Endothelial cell (in vitro differentiated cells): ENCODE data around the gene TRAF4. TPM values are rescaled to one million over a fixed set of nuclear protein-coding genes. Genes with fewer than 3 reads are reported as not detected.
A peak's percentile ranks its signal among the peaks of the same experiment; 100 is the strongest.

ENCODE experiments used
- DNase-seq: peaks from one replicate; pipeline ENCODE4 v3.0.0; 2021; ENCODE audit warnings: low spot score
- H3K27ac Mint-ChIP-seq: one replicate; pipeline ENCODE4 v1.8.0; 2021; ENCODE audit warnings: mixed read lengths, inconsistent platforms; ENCODE audit not compliant: unreplicated experiment
- H3K27me3 Mint-ChIP-seq: one replicate; pipeline ENCODE4 v1.8.0; 2021; ENCODE audit warnings: mild to moderate bottlenecking, moderate library complexity, mixed read lengths, inconsistent platforms; ENCODE audit not compliant: unreplicated experiment
- H3K36me3 Mint-ChIP-seq: one replicate; pipeline ENCODE4 v1.8.0; 2021; ENCODE audit warnings: mild to moderate bottlenecking, low read depth, mixed read lengths, inconsistent platforms; ENCODE audit not compliant: unreplicated experiment
- H3K4me1 Mint-ChIP-seq: one replicate; pipeline ENCODE4 v1.8.0; 2021; ENCODE audit warnings: mild to moderate bottlenecking, mixed read lengths, inconsistent platforms; ENCODE audit not compliant: unreplicated experiment
- H3K4me3 Mint-ChIP-seq: one replicate; pipeline ENCODE4 v1.8.0; 2021; ENCODE audit warnings: mild to moderate bottlenecking, mixed read lengths, inconsistent platforms; ENCODE audit not compliant: unreplicated experiment
- H3K9me3 Mint-ChIP-seq: one replicate; pipeline ENCODE4 v1.8.0; 2021; ENCODE audit warnings: mixed read lengths, inconsistent platforms; ENCODE audit not compliant: unreplicated experiment
- total RNA-seq: library from RNA; stranded (reverse); fragmentation: NEBNext Ultra II Directional; extraction: Animal tissue kit (Norgen Biotek cat#: 25700); gene quantifications from one replicate; pipeline ENCODE4 v1.2.1, GENCODE V29; 2021; ENCODE audit not compliant: unreplicated experiment
- TF ChIP-seq, protein P1 (sequence below): fragments of 200-600 bp; sonication (generic); IDR thresholded peaks from one replicate; pipeline ENCODE4 v1.5.0; 2021; ENCODE audit warnings: antibody characterized with exemption; ENCODE audit not compliant: unreplicated experiment

TRAF4 gene
- total RNA-seq, 1 donor from 2014 or later = 166 TPM

DNA sequence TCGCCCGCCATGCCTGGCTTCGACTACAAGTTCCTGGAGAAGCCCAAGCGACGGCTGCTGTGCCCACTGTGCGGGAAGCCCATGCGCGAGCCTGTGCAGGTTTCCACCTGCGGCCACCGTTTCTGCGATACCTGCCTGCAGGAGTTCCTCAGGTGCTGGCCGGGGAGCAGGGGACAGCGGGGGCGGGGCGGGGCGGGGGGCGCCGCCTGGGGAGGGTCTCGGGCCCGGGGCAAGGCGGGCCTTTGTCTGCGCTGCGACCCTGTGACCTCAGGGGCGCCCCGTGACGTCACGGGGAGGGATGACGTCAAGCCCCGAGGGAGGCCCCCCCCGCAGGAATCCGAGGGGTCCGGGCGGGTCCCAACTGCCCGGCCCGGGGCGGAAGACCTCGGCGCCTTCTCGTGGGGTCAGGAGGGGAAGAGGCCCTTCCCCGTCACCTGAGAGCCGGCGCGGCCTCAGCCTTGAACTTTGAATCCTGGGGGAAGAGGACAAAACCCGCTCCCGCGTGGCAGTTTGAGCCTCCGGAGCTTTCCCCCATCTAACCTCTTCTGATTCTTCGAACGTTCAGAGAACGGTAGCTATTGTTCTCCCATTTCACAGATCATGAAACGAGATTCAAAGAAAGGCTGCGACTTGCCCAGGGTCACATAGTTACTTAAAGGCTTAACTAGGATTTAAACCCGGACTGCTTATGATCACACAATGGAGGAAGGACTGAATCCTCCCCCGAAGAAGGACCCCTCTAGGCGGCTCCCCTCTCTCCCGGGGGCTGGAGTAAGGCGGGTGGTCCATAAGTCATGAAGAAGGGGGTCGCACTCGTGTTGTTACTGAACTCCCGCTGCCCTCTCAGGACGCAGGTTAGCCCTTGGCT, 527 bp downstream of the TRAF4 start:
- Mint-ChIP-seq H3K27ac (peak overlapping the region; percentile 94), H3K36me3 (peaks cover 8% of the 10 kb centered on the region), H3K9me3 (no peaks in the 10 kb centered on the region), H3K27me3 (peaks cover 14% of the 10 kb centered on the region), H3K4me1 (peaks cover 25% of the 10 kb centered on the region), H3K4me3 (peak overlapping the region; percentile 94)
- TF ChIP-seq, protein P1, sequence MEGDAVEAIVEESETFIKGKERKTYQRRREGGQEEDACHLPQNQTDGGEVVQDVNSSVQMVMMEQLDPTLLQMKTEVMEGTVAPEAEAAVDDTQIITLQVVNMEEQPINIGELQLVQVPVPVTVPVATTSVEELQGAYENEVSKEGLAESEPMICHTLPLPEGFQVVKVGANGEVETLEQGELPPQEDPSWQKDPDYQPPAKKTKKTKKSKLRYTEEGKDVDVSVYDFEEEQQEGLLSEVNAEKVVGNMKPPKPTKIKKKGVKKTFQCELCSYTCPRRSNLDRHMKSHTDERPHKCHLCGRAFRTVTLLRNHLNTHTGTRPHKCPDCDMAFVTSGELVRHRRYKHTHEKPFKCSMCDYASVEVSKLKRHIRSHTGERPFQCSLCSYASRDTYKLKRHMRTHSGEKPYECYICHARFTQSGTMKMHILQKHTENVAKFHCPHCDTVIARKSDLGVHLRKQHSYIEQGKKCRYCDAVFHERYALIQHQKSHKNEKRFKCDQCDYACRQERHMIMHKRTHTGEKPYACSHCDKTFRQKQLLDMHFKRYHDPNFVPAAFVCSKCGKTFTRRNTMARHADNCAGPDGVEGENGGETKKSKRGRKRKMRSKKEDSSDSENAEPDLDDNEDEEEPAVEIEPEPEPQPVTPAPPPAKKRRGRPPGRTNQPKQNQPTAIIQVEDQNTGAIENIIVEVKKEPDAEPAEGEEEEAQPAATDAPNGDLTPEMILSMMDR = no peak
- peak; percentile 86 for DNase-seq

DNA sequence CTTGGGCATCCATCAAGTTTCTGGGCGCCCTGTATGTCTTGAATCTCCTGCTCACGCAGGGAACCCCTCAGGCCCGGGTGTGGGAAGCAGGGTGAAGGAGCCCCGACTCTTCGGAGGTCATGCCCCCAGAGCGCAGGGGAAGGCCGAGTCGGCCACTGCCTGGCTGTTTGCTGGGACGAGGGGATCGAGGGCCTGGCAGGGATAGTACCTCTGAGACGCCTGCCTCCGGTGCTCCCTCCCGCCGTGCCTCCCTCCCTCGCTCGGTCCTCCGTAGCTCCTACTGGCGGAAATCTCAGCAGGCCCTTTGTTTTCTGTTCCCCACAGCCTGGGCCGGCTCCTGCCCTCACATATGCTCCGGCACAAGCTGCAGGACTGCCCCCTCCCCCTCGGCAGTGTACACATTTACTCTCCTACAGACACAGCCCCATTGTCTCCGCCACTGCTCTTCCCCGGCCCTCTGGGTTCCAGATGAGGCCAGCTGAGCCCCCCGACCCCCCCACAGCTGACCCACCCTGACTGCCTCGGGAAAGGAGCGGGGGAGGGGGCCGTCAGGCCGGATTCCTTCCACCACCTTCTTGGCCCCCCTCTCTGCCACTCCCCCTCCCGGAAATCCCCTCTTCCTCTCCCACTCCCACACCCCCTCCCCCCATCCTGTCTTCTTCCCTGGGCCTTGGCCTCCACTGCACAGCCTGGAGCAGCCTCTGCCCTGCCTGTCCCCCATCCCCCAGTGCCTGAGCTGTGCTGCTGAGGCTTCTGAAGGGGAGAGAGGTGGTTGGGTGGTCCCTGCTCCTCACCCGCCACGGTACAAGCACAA, 1.4 kb downstream of the TRAF4 start:
- TF ChIP-seq, protein P1 = no peak
- no peaks in the 10 kb centered on the region for H3K9me3 Mint-ChIP-seq

DNA sequence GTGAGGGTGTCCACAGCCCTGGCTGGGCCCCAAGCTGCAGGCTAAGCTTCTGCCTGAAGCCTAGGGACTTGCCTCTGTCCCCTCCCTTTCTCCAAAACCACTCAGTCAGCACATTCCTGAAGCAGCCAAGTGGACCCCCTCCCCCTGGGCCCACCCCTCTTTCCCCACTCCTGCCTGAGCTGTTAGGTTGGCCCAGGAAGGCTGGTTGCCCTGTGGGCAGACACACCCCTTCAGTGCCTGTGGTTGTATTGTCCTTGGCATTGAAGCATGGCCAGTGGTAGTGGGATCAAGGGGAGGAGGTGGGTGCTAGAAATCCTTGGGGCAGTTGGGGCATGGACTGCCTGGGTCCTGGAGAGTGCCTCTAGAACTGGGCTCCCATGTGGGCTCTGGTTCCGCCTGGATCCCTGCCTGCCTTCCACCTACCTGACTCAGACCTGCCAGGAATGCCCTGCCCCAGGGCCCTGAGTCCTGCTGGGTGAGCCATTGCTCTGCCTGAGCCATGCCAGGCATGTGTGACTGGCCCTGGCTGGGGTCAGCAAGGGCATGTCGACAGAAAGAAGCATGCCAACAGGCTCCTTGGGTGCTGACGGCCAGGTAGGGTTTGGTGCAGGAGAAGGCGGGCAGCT, 2.1 kb downstream of the TRAF4 start:
- H3K4me3 Mint-ChIP-seq = peak overlapping the region; percentile 94
- H3K27me3 Mint-ChIP-seq = peaks cover 14% of the 10 kb centered on the region
- H3K27ac Mint-ChIP-seq = peak overlapping the region; percentile 75
- peaks cover 35% of the 10 kb centered on the region for H3K4me1 Mint-ChIP-seq
- H3K9me3 Mint-ChIP-seq = no peaks in the 10 kb centered on the region
- peaks cover 8% of the 10 kb centered on the region for H3K36me3 Mint-ChIP-seq
- TF ChIP-seq, protein P1 = no peak
- no peak for DNase-seq

More for the DNA sequence above, 1.4 kb downstream of the TRAF4 start:
- DNase-seq = peak; percentile 72
- peaks cover 14% of the 10 kb centered on the region for H3K27me3 Mint-ChIP-seq
- peaks cover 30% of the 10 kb centered on the region for H3K4me1 Mint-ChIP-seq
- peak overlapping the region; percentile 94 for H3K4me3 Mint-ChIP-seq
- peaks cover 8% of the 10 kb centered on the region for H3K36me3 Mint-ChIP-seq
- H3K27ac Mint-ChIP-seq = peak overlapping the region; percentile 94

DNA sequence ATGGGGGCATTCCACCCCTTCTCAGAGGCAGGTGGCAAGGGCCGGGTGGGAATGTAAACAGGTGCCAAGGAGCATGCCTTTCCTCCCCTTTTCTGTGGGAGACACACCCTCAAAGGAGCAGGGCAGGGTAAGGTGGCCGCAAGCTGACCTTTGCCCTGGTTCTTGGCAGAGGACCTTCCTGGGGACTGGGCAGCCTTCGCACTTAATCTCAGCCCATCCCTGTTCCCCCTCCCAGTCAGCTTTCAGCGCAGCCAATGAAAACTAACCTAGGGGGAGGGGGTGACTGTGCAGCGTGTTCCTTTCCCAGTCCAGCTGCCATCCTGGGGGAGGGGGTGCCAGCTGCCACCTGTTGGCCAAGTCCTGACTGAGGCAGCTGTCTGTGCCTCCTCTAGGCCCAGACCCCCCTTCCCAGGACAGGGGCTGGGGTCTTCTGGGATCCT, 2.8 kb downstream of the TRAF4 start:
- TF ChIP-seq, protein P1 = no peak
- peak overlapping the region; percentile 75 for H3K27ac Mint-ChIP-seq
- peaks cover 35% of the 10 kb centered on the region for H3K4me1 Mint-ChIP-seq
- DNase-seq = no peak
- peaks cover 14% of the 10 kb centered on the region for H3K27me3 Mint-ChIP-seq
- peaks cover 8% of the 10 kb centered on the region for H3K36me3 Mint-ChIP-seq
- H3K9me3 Mint-ChIP-seq = no peaks in the 10 kb centered on the region
- peak overlapping the region; percentile 94 for H3K4me3 Mint-ChIP-seq
